Aorta (tissue), 5 donors: ENCODE results near the gene LSM2. TPM values are rescaled to one million over a fixed set of nuclear protein-coding genes. Genes with fewer than 3 reads are reported as not detected.
A peak's percentile ranks its signal among the peaks of the same experiment; 100 is the strongest.
"Not testable (repeated sequence)": the region's sequence is repeated elsewhere in the genome, so short reads cannot be mapped to it uniquely, and the experiment has no call there.

Experiments used
- ATAC-seq: fragments of 200-7000 bp; cut with Tn5 transposase; one replicate; pipeline ENCODE4 v1.9.1; 2022; ENCODE audit warnings: moderate library complexity; ENCODE audit not compliant: low FRiP score
- DNase-seq, 2 donors: peaks; one replicate each; pipeline ENCODE4 v3.0.0-alpha.2; 2020
- H3K27ac ChIP-seq, 2 donors: one replicate each; pipeline ENCODE4 v1.5.1; 2013; ENCODE audit warnings: low read length in 2 of 2, mild to moderate bottlenecking in 2 of 2, moderate library complexity in 2 of 2, control low read depth in 1 of 2, inconsistent platforms in 1 of 2, low read depth in 1 of 2
- H3K27me3 ChIP-seq, 2 donors: one replicate each; pipeline ENCODE4 v1.6.1; 2013; ENCODE audit warnings: control low read depth in 1 of 2, low read length in 1 of 2, mild to moderate bottlenecking in 1 of 2, moderate library complexity in 1 of 2; ENCODE audit not compliant: insufficient read depth in 2 of 2, control insufficient read depth in 1 of 2
- H3K36me3 ChIP-seq, 2 donors: one replicate each; pipeline ENCODE4 v1.6.1; 2013; ENCODE audit warnings: control low read depth in 1 of 2, low read length in 1 of 2, mild to moderate bottlenecking in 1 of 2; ENCODE audit not compliant: insufficient read depth in 2 of 2, control insufficient read depth in 1 of 2
- H3K4me1 ChIP-seq, 2 donors: one replicate each; pipeline ENCODE4 v1.6.1; 2013; ENCODE audit warnings: low read length in 2 of 2, control low read depth in 1 of 2, mild to moderate bottlenecking in 1 of 2, moderate library complexity in 1 of 2; ENCODE audit not compliant: insufficient read depth in 2 of 2, control insufficient read depth in 1 of 2
- H3K4me3 ChIP-seq, 2 donors: one replicate each; pipeline ENCODE4 v1.5.1; 2013; ENCODE audit warnings: low read length in 2 of 2, control low read depth in 1 of 2, mild to moderate bottlenecking in 1 of 2
- H3K9me3 ChIP-seq: one replicate; pipeline ENCODE4 v1.6.1; 2013; ENCODE audit warnings: mild to moderate bottlenecking, low read length; ENCODE audit not compliant: control insufficient read depth
- WGBS, 2 donors: extraction: QIAGEN DNeasy Blood & Tissue Kit; methylation state at CpG; one replicate each; pipeline ENCODE4 v1.1.7; 2013; 5-methylcytosine and 5-hydroxymethylcytosine counted together
- intact Hi-C, 2 donors: fragments of 100-400 bp; cut with DNase I; formaldehyde crosslinking; loops; one replicate each; pipeline versions ENCODE4 v1.14.2 to v1.15.0; 2022
- polyA plus RNA-seq, 2 donors: library from polyadenylated mRNA; stranded (reverse); fragments of 200-250 nt; gene quantifications; one replicate each; pipeline ENCODE4 v1.2.3, GENCODE V29; 2013
- total RNA-seq, 2 donors: library from RNA; stranded (reverse); fragmentation: NEBNext Ultra II Directional; extraction: Animal tissue kit (Norgen Biotek cat#: 25700); gene quantifications; one replicate each; pipeline ENCODE4 v1.2.1, GENCODE V29; 2021
- donor health status: healthy with polysubstance abuse.
- donor health status: Bipolar disorder and iron deficiency.
- donor health status: DM: no; HTN: no; CAD: no.
- donor health status: DM: no; HTN: no; CAD: no.
- donor health status: DM: yes; HTN: yes; CAD: no.

Gene LSM2
- total and polyA plus RNA-seq, 4 donors: 32.4 to 42.2 (median 37.5) TPM

DNA sequence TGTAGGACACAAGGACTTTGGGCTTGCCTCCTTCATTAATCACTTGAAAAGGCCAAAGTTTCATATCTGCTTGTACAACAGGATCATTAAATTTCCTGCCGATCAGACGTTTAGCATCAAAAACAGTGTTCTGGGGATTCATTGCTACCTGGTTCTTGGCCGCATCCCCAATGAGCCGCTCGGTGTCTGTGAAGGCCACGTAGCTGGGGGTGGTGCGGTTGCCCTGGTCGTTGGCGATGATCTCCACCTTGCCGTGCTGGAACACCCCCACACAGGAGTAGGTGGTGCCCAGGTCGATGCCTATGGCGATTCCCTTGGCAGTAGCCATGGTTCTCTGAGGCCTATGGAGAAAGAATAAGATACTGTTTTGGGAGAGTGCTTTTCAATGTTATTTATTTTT is 4.9 kb upstream of the LSM2 start:
- H3K4me1 ChIP-seq: peaks cover 0 to 4% of the 10 kb centered on the region in 2 donors
- no peak for DNase-seq
- WGBS, 2 donors: 92 to 94% methylated on average over 12 of the region's 12 CpGs
- no peaks in the 10 kb centered on the region for H3K9me3 ChIP-seq
- no peak overlapping the region for H3K4me3 ChIP-seq
- ATAC-seq: no peak
- no peaks in the 10 kb centered on the region for H3K36me3 ChIP-seq
- H3K27me3 ChIP-seq: no peaks in the 10 kb centered on the region
- no peak overlapping the region for H3K27ac ChIP-seq
- intact Hi-C loops: no loop called here

DNA sequence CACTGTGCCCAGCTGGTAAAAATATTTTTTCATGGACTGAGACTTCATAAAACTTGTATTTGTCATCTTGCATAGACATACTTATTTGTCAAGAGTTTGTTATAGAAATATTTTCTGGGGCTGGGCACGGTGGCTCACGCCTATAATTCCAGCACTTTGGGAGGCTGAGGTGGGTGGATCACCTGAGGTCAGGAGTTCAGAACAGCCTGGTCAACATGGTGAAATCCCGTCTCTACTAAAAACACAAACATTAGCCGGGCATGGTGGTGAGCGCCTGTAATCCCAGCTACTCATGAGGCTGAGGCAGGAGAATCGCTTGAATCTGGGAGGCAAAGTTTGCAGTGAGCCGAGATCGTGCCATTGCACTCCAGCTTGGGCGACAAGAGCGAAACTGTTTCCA is 1.8 kb upstream of the LSM2 start:
- H3K27ac ChIP-seq, H3K36me3 ChIP-seq, intact Hi-C loops, H3K9me3 ChIP-seq, H3K4me1 ChIP-seq, H3K27me3 ChIP-seq, H3K4me3 ChIP-seq, DNase-seq, ATAC-seq: not testable (repeated sequence)
- WGBS, 2 donors: 87 to 88% methylated on average over 10 of the region's 10 CpGs

GRCh38 chr6:31805939-31806469 is 762 bp downstream of the LSM2 start:
- intact Hi-C loops: no loop called here
- no peaks in the 10 kb centered on the region for H3K9me3 ChIP-seq
- no peaks in the 10 kb centered on the region for H3K4me1 ChIP-seq
- 14% methylated on average over 7 of the region's 7 CpGs for WGBS, 2 donors
- ATAC-seq: no peak
- H3K27ac ChIP-seq: peak overlapping the region; percentile 69 to 76
- peak overlapping the region; percentile 55 to 56 for H3K4me3 ChIP-seq
- no peaks in the 10 kb centered on the region for H3K27me3 ChIP-seq
- no peaks in the 10 kb centered on the region for H3K36me3 ChIP-seq
- no peak for DNase-seq

DNA sequence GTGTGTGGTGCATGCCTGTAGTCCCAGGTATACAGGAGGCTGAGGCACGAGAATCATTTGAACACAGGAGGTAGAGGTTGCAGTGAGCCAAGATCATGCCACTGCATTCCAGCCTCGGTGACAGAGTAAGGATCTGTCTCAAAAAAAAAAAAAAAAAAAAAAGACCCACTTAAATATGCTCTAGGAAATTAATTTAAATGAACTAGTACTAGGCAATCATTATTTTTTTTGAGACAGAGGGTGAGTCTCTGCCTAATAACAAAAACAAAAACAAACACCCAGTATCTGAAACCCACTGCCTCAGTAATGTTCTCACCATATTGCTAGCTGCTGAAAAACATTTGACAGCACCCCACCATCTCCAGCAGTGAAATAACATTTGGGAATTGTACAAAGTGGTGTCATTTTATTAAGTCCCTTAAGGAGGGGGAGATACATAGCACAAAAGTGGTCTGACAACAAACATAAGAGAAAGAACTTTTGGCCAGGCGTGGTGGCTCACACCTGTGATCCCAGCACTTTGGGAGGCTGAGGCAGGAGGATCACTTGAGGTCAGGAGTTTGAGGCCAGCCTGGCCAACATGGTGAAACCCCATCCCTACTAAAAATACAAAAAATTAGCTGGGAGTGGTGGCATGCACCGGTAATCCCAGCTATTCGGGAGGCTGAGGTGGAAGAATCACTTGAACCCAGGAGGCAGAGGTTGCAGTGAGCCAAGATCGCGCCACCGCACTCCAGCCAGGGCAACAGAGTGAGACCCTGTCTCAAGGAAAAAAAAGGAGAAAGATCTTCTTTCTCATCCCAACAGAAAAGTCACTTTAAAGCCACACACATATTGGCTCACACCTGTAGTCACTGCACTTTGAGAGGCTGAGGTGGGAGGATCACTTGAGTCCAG is 5.5 kb downstream of the LSM2 start:
- DNase-seq, H3K9me3 ChIP-seq, H3K4me1 ChIP-seq, H3K27me3 ChIP-seq, intact Hi-C loops, H3K4me3 ChIP-seq, ATAC-seq, H3K27ac ChIP-seq, H3K36me3 ChIP-seq: not testable (repeated sequence)
- WGBS, 2 donors: 90 to 92% methylated on average over 8 of the region's 8 CpGs

DNA sequence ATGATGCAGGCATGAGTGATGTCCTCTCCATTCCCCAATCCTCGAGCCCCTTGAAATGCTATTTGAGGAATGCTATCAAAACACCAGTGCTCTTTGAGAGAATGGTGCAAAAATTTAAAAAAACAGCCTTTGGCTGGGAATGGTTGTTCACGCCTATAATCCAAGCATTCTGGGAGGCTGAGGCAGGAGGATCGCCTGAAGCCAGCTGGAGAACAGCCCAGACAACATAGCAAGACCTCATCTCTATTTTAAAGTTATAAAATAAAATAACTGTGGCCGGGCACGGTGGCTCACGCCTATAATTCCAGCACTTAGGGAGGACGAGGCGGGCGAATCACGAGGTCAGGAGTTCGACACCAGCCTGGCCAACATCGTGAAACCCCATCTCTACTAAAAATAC is 7.0 kb downstream of the LSM2 start:
- DNase-seq: peak; percentile 77 to 89
- intact Hi-C loops: loop anchor here (5.0 kb wide), 2 partner anchors 33 to 62 kb away; partner anchors contain the start of gene CLIC1 (in 1 of the 2)
- Histone ChIP-seq H3K27me3 (no peaks in the 10 kb centered on the region), H3K4me3 (no peak overlapping the region), H3K27ac (peak overlapping the region in 1 of 2 donors; percentile 48), H3K36me3 (no peaks in the 10 kb centered on the region), H3K9me3 (no peaks in the 10 kb centered on the region), H3K4me1 (no peaks in the 10 kb centered on the region)
- WGBS, 2 donors: 12 to 19% methylated on average over 12 of the region's 12 CpGs
- peak; percentile 22 for ATAC-seq

DNA sequence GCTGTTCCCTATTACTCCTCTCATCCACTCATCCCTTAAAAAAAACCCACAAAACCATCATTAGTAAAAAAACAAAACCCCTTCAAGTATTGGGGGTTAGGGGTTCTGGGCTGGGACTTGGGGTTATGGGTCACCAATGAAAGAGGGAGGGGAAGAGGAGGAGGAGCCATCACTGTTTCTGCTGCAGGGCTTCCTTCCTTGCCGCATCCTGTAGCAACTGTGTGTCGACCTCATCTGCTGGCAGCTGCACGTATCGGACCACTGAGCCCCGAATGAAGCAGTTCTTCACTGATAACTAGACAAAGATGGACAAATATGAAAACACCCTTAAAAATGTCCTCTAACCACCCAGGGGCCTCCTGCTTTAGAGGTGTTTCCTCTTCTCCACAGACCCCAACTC is 9.2 kb downstream of the LSM2 start:
- H3K27ac ChIP-seq: peak overlapping the region in 1 of 2 donors; percentile 21
- H3K27me3 ChIP-seq: no peaks in the 10 kb centered on the region
- no peaks in the 10 kb centered on the region for H3K36me3 ChIP-seq
- intact Hi-C loops: loop anchor here (5.0 kb wide), 2 partner anchors 35 to 60 kb away; partner anchors contain the start of gene CLIC1 (in 1 of the 2)
- ATAC-seq (no peak), DNase-seq (peak in 1 of 2 donors; percentile 52)
- H3K4me1 ChIP-seq: no peaks in the 10 kb centered on the region
- H3K9me3 ChIP-seq: no peaks in the 10 kb centered on the region
- no peak overlapping the region for H3K4me3 ChIP-seq
- WGBS, 2 donors: 63% methylated on average over 5 of the region's 5 CpGs

DNA sequence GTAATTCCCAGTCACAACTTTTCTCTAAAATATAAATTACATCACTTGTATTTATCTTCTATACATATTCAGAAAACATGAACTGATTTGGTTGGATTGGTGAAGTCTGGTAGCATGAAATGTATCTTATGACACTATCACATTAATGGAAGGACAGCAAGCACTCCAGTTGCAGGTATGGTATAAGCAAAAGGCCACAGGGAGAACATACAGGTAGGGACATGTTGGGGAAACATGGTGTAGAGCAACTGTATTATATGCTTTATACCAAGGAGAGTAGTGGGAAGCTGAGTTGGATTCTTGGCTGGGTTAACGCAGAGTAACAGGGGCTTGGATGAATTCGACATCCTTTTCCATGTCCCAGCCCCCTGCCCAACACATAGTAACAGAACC is 9.8 kb downstream of the LSM2 start:
- no peak overlapping the region for H3K4me3 ChIP-seq
- no peak for DNase-seq
- H3K27me3 ChIP-seq: no peaks in the 10 kb centered on the region
- H3K36me3 ChIP-seq: no peaks in the 10 kb centered on the region
- ATAC-seq: no peak
- H3K27ac ChIP-seq: no peak overlapping the region
- no peaks in the 10 kb centered on the region for H3K9me3 ChIP-seq
- WGBS, 2 donors: 78 to 84% methylated on average over 2 of the region's 2 CpGs
- no peaks in the 10 kb centered on the region for H3K4me1 ChIP-seq
- intact Hi-C loops: loop anchor here (5.0 kb wide), 2 partner anchors 35 to 60 kb away; partner anchors contain the start of gene CLIC1 (in 1 of the 2)

DNA sequence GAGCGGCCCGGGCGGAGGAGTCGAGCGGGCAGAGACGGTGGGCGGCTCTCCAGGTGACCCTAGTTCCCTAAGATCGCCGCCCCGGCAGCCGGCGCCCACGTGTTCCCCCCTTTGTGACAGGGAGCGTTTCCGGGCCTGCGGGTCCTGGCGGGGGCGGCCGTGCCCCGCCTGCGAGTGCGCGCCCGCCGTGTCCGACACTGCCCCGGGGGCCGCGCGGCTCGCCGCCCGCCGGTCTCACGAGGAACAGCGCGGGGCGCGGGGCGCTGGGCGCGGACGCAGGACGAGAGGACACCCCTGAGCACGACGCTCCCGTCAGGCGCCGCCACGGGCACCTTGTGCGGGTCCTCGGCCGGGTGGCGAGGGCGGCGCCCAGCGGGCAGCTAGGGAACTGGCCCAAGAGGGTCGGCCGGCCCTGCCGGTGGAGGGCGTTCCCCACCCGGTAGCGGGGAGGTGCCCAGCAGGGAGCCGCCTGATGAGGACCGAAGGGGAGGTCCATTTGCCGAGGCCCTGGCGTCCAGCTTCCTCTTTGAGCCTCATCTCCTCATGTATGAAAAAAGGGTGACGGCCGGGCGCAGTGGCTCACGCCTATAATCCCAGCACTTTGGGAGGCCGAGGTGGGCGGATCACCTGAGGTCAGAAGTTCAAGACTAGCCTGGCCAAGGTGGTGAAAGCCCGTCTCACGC is 11.0 kb downstream of the LSM2 start, which contains the start of gene VARS1:
VARS1 (minus strand) TSS at position 137 of the 683 bp plus-strand sequence. CDS start 535 bp downstream, outside the sequence.
- peak within 1 kb of the TSS; percentile 33 to 62 for H3K27ac ChIP-seq
- H3K4me1 ChIP-seq: no peaks in the 10 kb centered on the region
- WGBS, 2 donors: 0% methylated on average over 45 to 75 of the region's 75 CpGs
- H3K27me3 ChIP-seq: no peaks in the 10 kb centered on the region
- ATAC-seq: peak; percentile 94
- peak within 1 kb of the TSS; percentile 43 to 78 for H3K4me3 ChIP-seq
- no peaks in the 10 kb centered on the region for H3K9me3 ChIP-seq
- no peaks in the 10 kb centered on the region for H3K36me3 ChIP-seq
- intact Hi-C loops: loop anchor here (5.0 kb wide), 2 partner anchors 37 to 58 kb away; partner anchors contain the start of gene CLIC1 (in 1 of the 2)
- DNase-seq: peak; percentile 96 to 97
